Neural cell (in vitro differentiated cells): ENCODE data around the gene GPC5.

Experiments
- CTCF ChIP-seq: fragments of 450-650 bp; IDR thresholded peaks from 2 replicates; pipeline ENCODE4 v1.5.1; 2014; ENCODE audit warnings: antibody characterized with exemption, mild to moderate bottlenecking, moderate library complexity; ENCODE audit not compliant: poor library complexity, severe bottlenecking
- EP300 ChIP-seq: fragments of 450-650 bp; conservative IDR thresholded peaks from 2 replicates; pipeline ENCODE4 v1.6.1; 2014; ENCODE audit warnings: antibody characterized with exemption, mild to moderate bottlenecking, moderate library complexity; ENCODE audit not compliant: poor library complexity, severe bottlenecking
- EZH2 ChIP-seq: fragments of 200-600, 300-800 bp; shearing (Covaris generic), sonication (generic); IDR thresholded peaks from 2 replicates; pipeline ENCODE4 v1.6.1; 2014; ENCODE audit warnings: antibody characterized with exemption, low read length, borderline replicate concordance, mild to moderate bottlenecking; ENCODE audit not compliant: insufficient read depth, poor library complexity, severe bottlenecking
- MXI1 ChIP-seq: fragments of 450-650 bp; conservative IDR thresholded peaks from 2 replicates; pipeline ENCODE4 v1.6.1; 2014; ENCODE audit warnings: antibody characterized with exemption, mild to moderate bottlenecking; ENCODE audit not compliant: poor library complexity, severe bottlenecking
- POLR2AphosphoS5 ChIP-seq: IDR thresholded peaks from 2 replicates; pipeline ENCODE4 v1.6.1; 2012
- RAD21 ChIP-seq: fragments of 450-650 bp; conservative IDR thresholded peaks from 2 replicates; pipeline ENCODE4 v1.6.1; 2014; ENCODE audit warnings: antibody characterized with exemption, mild to moderate bottlenecking, moderate library complexity
- REST ChIP-seq: IDR thresholded peaks from 2 replicates; pipeline ENCODE4 v1.6.1; 2012; ENCODE audit warnings: borderline replicate concordance
- SMC3 ChIP-seq: fragments of 450-650 bp; conservative IDR thresholded peaks from 2 replicates; pipeline ENCODE4 v1.6.1; 2014; ENCODE audit warnings: antibody characterized with exemption, mild to moderate bottlenecking, moderate library complexity; ENCODE audit not compliant: poor library complexity
- TAF1 ChIP-seq: IDR thresholded peaks from 2 replicates; pipeline ENCODE4 v1.6.1; 2012; ENCODE audit warnings: low read depth

- TF ChIP-seq TAF1, result no peak
- no peak for TF ChIP-seq SMC3
- TF ChIP-seq CTCF, result no peak
- TF ChIP-seq EZH2, result no peak
- TF ChIP-seq REST, result no peak
- TF ChIP-seq MXI1, result no peak
- TF ChIP-seq EP300, result no peak
- no peak for TF ChIP-seq RAD21
- TF ChIP-seq POLR2AphosphoS5, result no peak
These were observed 270.6 kb downstream of the GPC5 start for GRCh38 chr13:91668866-91669495.
